ENCODE measurements around the gene A4GNT.
A peak's percentile ranks its signal among the peaks of the same experiment; 100 is the strongest.

Gene A4GNT

DNA sequence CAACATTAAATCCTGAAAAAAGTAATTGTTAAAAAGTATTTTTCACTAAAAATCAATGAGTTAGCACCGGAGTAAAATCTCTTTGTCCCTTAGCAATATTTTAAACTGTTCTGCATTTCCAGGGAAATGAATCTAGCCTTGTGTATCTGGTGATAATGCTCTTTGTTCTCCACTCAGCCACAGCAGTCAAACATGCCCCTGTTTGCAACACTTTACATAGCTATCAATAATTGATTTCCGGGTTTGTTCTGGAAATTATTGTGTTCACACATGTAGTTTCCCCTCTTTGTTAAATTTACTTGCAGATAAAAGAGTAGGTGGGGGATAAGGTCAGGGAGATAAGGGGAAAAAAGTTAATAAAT lies 3.6 kb upstream of the A4GNT start:
- Mint-ChIP-seq H3K4me1 (peaks cover 15% of the 10 kb centered on the region), H3K27me3 (peaks cover 3% of the 10 kb centered on the region), H3K4me3 (no peak overlapping the region), H3K27ac (no peak overlapping the region), H3K36me3 (no peaks in the 10 kb centered on the region), H3K9me3 (no peaks in the 10 kb centered on the region)
- DNase-seq (ENCODE audit: low spot score in 2 of 2), result no peak
- no peak for ATAC-seq (ENCODE audit: low read depth)

DNA sequence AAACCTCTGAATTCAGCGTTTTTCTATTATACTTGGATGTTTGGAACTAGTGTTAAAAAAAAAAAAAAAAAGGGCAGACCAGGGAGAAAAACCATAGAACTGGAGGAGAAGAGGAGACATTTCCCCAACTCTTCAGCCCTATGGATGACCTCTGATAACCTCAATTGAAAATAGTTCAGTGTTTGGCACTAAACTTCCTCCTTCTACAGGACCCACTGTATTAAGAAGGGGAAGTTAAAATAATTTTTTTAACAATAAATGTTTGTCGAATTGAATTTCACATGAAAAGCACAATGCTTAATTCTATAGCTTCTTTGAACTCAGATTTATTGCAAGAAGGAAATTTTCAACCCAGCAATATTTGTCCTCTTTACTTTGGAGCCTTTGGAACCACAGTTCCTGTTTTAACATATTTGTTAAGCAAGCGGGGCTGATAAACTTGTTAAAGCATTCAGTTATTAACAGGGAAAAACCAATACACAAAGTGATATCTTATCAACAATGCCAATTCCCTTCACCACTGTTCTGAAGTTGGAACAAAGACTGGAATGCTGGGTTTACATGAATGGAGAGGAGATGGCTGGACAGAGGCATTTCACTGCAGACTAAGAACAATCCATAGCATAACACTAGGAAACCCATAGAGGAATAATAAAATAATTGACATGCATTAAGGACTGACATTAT lies 3.1 kb upstream of the A4GNT start:
- DNase-seq (ENCODE audit: low spot score in 2 of 2) (no peak), ATAC-seq (ENCODE audit: low read depth) (peak; percentile 72)
- H3K27me3 Mint-ChIP-seq, result peaks cover 3% of the 10 kb centered on the region
- no peak overlapping the region for H3K4me3 Mint-ChIP-seq
- H3K36me3 Mint-ChIP-seq, result no peaks in the 10 kb centered on the region
- no peak overlapping the region for H3K27ac Mint-ChIP-seq
- H3K4me1 Mint-ChIP-seq, result peaks cover 15% of the 10 kb centered on the region
- H3K9me3 Mint-ChIP-seq, result no peaks in the 10 kb centered on the region

DNA sequence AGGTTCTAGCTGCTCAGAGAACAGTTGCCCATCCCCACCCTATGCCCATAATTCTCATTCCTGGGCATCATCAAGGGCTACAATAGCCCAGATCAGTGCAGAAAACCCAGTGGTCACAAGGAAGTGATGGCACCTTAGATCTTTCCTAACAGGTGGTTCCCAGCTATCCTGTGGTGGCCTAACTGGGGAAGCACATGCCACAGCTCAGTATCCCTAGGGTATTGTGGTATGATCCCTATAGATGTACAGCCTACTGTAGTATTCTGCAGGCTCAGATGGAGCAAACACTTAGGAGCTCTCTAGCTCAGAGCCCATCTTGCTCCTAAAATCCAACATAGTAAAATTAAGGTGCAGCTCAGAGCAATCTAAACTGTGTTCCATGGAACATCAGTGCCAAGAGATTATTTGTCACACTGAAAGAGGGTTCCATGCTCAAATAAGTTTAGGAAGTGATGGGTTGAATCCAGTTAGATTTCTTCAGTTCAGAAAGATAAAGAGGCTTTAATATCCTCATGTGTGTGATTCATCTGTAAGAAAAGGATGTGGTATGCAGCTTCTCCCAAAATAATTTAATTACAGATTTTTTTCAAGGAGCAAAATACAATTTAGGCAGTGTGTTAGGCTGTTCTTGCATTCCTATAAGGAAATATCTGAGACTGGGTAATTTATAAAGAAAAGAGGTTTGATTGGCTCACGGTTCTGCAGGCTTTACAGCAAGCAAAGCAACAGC lies 4.4 kb downstream of the A4GNT start:
- DNase-seq (ENCODE audit: low spot score in 2 of 2) (no peak), ATAC-seq (ENCODE audit: low read depth) (no peak)
- Mint-ChIP-seq H3K4me1 (no peaks in the 10 kb centered on the region), H3K36me3 (peaks cover 1% of the 10 kb centered on the region), H3K4me3 (no peak overlapping the region), H3K9me3 (peaks cover 3% of the 10 kb centered on the region), H3K27me3 (peaks cover 4% of the 10 kb centered on the region), H3K27ac (no peak overlapping the region)

DNA sequence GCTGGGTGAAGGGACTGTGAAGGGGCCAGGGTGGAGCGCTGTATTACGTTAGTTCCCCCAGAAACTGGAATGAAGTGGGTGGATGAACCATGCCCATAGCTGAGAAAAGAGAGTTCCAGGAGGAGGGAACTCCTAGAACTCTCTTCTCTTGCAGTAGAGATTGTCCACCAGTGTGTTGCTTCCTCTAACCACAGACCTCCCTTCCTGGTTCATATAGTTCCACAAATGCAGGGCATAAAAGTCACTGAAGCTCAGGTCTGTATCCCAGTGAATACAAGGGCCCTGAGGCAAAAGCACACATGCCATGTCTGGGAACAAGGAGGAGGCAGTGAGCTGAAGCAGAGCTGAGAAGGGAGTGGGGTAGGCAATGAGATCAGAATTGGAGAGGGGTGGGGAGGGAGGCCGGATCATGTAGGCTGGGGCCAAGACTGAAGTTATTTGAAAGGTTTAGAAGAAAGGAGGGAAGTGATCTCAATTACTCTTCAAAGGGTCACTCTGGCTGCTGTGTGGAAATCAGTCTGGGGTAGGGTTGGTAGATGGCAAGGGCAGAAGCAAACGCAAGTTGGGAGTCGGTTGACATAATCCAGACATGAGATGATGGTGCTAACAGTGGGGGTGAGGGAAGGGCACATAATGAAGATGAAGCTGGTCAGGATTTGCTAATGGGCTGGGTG lies 6.5 kb downstream of the A4GNT start:
- Mint-ChIP-seq H3K27me3 (peaks cover 4% of the 10 kb centered on the region), H3K4me3 (no peak overlapping the region), H3K36me3 (peaks cover 1% of the 10 kb centered on the region), H3K27ac (no peak overlapping the region), H3K9me3 (peaks cover 3% of the 10 kb centered on the region), H3K4me1 (no peaks in the 10 kb centered on the region)
- no peak for DNase-seq (ENCODE audit: low spot score in 2 of 2)
- no peak for ATAC-seq (ENCODE audit: low read depth)

DNA sequence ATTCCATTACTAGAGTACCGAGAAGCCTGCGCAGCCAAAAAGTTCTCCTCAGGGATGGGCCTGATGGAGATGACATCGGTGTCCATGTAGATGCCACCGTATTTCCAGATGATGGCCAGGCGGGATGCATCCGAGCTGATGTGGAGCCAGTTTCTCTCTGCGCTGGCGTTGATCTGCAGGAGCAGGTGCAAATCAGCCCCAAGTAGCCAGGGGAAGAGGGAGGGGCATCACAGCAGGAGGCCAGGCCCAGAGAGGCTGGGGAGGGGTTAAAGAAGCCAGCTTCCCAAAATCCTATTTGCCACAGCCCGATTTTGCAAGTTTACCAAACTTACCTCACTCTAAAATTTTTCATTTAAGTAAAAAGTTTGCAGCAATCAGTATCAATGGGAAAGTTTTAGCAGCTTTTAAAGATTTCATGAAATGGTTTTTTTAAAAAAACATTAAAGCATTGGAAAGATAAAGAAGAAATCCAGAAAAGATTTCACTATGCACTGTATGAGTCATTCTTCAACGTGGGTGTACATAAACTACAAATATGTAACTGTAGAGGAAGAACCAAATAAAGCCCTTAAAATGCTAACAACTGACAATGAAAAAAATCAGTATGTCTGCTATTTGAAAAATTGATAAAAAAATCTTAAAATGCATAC lies 7.4 kb downstream of the A4GNT start:
- DNase-seq (ENCODE audit: low spot score in 2 of 2), result no peak
- no peak for ATAC-seq (ENCODE audit: low read depth)
- peaks cover 3% of the 10 kb centered on the region for H3K9me3 Mint-ChIP-seq
- H3K36me3 Mint-ChIP-seq, result peaks cover 1% of the 10 kb centered on the region
- H3K27me3 Mint-ChIP-seq, result peaks cover 5% of the 10 kb centered on the region
- H3K27ac Mint-ChIP-seq, result no peak overlapping the region
- no peaks in the 10 kb centered on the region for H3K4me1 Mint-ChIP-seq
- H3K4me3 Mint-ChIP-seq, result no peak overlapping the region

DNA sequence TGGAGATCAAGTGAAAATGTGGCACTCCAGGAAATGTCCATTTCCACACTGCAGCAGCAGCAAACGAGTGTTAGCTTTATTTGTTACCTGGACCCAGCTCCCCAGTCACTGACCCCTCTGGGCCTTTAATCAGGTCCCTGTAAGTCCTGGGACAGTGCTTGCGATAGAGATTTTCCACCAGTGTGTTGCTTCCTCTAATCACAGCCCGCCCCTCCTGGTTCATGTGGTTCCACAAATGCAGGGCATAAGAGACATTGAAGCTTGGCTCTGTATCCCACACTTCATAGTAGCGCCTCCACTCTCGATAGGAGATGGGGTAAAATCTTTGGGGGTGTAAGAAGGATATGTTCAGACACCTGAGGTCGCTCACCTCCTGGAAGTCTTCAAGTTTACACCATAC lies 8.0 kb downstream of the A4GNT start:
- Mint-ChIP-seq H3K4me3 (no peak overlapping the region), H3K9me3 (peaks cover 3% of the 10 kb centered on the region), H3K27ac (no peak overlapping the region), H3K4me1 (no peaks in the 10 kb centered on the region), H3K36me3 (peaks cover 1% of the 10 kb centered on the region), H3K27me3 (peaks cover 5% of the 10 kb centered on the region)
- DNase-seq (ENCODE audit: low spot score in 2 of 2) (no peak), ATAC-seq (ENCODE audit: low read depth) (no peak)

DNA sequence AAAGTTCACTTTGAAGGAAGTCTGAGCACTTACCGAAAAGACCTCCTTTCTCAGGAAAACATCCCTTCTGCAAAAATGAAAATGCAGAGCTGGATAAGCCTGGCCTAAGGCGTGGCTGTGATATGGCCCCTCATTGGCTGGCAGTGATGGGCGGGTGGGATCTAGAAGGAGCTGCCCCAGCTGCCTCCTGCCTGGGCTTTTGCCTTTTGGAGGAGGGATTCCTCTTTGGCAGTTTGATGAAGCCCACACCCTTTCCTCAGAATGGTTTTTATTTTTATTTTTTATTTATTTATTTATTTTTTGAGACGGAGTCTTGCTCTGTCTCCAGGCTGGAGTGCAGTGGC lies 12.8 kb downstream of the A4GNT start:
- no peak overlapping the region for H3K27ac Mint-ChIP-seq
- H3K4me1 Mint-ChIP-seq, result peaks cover 10% of the 10 kb centered on the region
- peaks cover 3% of the 10 kb centered on the region for H3K9me3 Mint-ChIP-seq
- H3K27me3 Mint-ChIP-seq, result peaks cover 13% of the 10 kb centered on the region
- H3K4me3 Mint-ChIP-seq, result no peak overlapping the region
- peaks cover 1% of the 10 kb centered on the region for H3K36me3 Mint-ChIP-seq
- no peak for DNase-seq (ENCODE audit: low spot score in 2 of 2)
- no peak for ATAC-seq (ENCODE audit: low read depth)

DNA sequence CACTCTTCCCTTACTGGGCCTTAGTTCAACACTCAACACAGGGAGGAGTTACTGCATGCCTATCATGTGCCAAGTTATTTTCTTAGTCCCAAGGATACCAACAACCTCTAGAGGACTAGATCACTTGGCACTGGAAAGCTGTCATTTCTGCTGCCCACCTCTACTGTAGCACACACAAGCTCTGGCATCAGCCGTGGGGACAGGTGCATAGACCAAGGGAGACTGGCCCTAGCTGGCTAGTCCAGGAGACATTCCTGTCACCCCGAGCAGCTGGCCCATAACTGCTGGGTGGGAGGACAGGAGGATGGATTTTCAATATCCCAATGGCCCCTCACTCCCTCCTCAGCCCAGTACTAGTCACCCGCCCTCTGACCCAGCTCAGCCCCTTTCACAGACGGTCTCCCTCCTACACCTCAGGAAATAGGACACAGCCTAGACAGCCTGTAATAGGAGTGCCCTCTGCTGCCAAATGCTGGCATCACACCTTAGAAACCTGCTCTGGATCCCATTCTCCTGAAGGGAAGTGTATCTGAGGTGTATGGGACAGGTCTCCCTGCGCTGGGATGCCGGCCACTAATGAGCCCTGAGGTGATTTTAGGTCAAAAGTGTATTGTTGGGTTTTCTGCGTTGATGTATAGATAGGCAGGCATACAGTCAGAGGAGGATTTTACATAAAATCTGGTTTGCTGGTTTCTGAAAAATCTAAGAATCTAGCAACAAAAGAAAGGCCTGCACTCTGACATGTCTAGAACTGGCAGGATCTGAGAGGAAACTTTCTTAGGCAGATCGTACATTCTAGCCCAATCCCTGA lies 13.4 kb downstream of the A4GNT start:
- Mint-ChIP-seq H3K4me3 (no peak overlapping the region), H3K4me1 (peaks cover 10% of the 10 kb centered on the region), H3K27me3 (peaks cover 13% of the 10 kb centered on the region), H3K27ac (no peak overlapping the region), H3K9me3 (peaks cover 3% of the 10 kb centered on the region), H3K36me3 (peaks cover 1% of the 10 kb centered on the region)
- peak; percentile 65 for ATAC-seq (ENCODE audit: low read depth)
- DNase-seq (ENCODE audit: low spot score in 2 of 2), result peak; percentile 25 to 39

DNA sequence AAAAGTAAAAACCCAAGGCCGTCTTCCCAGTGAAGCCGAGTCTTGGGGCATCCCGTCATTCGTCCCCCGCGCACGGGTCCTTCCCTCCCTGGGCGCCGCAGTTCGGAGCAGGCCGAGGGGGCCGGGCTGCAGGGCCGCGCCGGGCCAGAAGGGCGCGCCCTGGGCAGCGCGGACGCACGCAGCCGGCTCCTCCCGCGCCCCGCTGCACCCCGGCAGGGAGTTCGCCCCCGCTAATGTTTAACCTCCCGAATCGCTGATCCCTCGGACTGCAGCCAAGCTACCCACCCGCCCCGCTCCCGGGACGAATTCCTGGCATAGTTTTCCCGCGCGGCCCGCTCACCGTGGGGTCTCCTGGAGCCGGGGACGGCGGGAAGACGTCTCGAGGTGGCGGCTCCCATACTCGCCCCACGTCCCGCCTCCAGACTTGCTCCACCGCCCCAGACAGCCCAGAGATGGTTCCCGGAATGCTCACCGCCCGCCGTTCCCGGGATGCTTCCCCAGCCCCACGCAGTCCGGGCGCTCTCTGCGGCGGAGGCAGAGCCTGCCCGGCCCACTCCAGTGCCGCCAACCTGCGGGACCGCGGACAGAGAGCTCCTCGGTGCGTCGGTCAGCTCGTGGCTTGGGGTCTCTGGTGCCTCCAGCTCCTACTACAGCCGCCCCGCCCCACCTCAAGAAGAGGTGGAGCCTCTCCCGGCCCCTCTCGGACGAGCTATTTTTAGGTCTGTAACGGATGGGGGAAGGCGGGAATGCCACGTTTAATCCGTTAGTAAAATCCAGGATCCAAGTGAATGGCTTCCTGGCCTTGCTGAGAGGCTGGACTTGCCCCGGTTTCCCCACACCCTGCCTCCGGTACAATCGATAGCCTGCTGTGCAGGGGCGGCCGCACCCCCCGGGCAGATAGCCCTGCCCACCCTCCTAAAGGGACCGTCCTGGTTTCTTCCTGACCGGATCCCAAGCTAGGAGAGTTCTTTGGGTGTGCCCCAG lies 16.9 kb downstream of the A4GNT start, which contains the start of gene DZIP1L:
TSS of gene DZIP1L (minus strand) at position 621 of the 984 bp plus-strand sequence. CDS start 11,637 bp downstream, outside the sequence.
- Mint-ChIP-seq H3K4me1 (peaks cover 10% of the 10 kb centered on the region), H3K27me3 (peaks cover 20% of the 10 kb centered on the region), H3K9me3 (no peaks in the 10 kb centered on the region), H3K4me3 (peak within 1 kb of the TSS; percentile 83), H3K36me3 (no peaks in the 10 kb centered on the region), H3K27ac (no peak within 1 kb of the TSS)
- ATAC-seq (ENCODE audit: low read depth) (peak; percentile 90), DNase-seq (ENCODE audit: low spot score in 2 of 2) (peak; percentile 19 to 24)

DNA sequence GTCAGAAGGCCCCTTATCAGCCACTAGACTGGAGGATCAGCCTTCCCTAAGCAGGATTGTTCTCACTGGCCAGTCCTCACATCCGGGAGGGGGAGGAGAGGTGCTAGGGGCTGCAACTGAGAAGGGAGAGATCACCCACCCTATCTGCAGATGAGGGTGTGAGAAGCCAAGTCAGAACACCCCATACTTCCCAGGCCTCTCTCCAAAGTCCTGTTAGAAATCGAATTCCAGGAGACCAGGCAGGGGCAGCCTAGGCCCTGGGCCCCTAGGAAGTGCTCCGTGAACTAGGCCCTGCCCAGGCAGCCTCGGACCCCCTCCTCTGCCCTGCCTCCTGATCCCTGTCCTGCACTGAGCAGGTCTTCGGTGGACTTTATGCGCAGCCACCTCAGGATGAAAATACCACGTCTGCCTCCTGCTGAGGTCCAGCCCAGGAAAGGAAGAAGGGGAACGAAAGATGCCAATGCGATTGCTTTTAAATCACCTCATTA lies 17.7 kb downstream of the A4GNT start:
- no peaks in the 10 kb centered on the region for H3K36me3 Mint-ChIP-seq
- no peak for ATAC-seq (ENCODE audit: low read depth)
- peaks cover 20% of the 10 kb centered on the region for H3K27me3 Mint-ChIP-seq
- peaks cover 10% of the 10 kb centered on the region for H3K4me1 Mint-ChIP-seq
- peak overlapping the region; percentile 56 for H3K4me3 Mint-ChIP-seq
- no peak overlapping the region for H3K27ac Mint-ChIP-seq
- H3K9me3 Mint-ChIP-seq, result no peaks in the 10 kb centered on the region
- no peak for DNase-seq (ENCODE audit: low spot score in 2 of 2)

DNA sequence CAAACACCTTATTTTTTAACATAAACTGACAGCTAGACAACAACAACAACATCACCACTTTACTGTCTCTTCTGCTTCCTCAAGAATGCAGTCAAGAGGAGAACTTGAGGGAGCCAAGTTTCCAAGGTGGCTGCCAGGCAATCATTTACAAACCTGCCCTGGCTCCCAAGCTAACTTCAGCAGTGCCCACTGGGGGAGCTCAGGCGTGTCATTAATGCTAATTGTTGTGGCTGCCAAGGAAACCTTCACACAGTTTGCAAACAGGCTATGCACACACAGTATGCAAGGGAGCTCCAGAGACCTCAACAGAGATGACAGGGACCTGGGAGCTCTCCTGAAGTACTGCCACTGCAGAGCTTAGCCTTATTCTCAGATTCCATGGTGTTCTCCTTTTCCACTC lies 18.9 kb downstream of the A4GNT start:
- H3K36me3 Mint-ChIP-seq, result no peaks in the 10 kb centered on the region
- H3K27ac Mint-ChIP-seq, result no peak overlapping the region
- ATAC-seq (ENCODE audit: low read depth) (no peak), DNase-seq (ENCODE audit: low spot score in 2 of 2) (no peak)
- H3K27me3 Mint-ChIP-seq, result peaks cover 19% of the 10 kb centered on the region
- H3K4me3 Mint-ChIP-seq, result no peak overlapping the region
- H3K4me1 Mint-ChIP-seq, result peaks cover 8% of the 10 kb centered on the region
- H3K9me3 Mint-ChIP-seq, result no peaks in the 10 kb centered on the region

DNA sequence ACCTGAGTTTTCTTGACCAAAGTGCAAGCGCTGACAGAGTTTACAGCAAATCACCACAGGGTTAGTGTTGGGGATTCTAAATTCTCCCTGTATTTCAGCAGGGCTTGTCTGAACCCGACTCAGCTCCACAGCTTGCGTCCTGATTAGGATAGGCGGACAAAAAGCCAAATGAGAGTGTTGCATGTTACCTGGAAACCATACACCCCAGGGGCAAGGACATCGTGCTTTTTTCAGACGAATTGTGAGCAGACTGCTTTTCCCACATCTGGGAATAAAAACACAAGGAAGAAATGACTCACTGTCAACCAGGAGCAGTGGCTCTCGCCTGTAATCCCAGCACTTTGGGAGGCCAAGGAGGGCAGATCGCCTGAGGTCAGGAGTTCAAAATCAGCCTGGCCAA lies 19.8 kb downstream of the A4GNT start:
- H3K36me3 Mint-ChIP-seq, result no peaks in the 10 kb centered on the region
- no peak overlapping the region for H3K27ac Mint-ChIP-seq
- peaks cover 20% of the 10 kb centered on the region for H3K27me3 Mint-ChIP-seq
- H3K9me3 Mint-ChIP-seq, result no peaks in the 10 kb centered on the region
- no peak for ATAC-seq (ENCODE audit: low read depth)
- peaks cover 8% of the 10 kb centered on the region for H3K4me1 Mint-ChIP-seq
- DNase-seq (ENCODE audit: low spot score in 2 of 2), result no peak
- no peak overlapping the region for H3K4me3 Mint-ChIP-seq
